ENCODE results near the gene POLDIP2. TPM values are rescaled to one million over a fixed set of nuclear protein-coding genes. Genes with fewer than 3 reads are reported as not detected.
A peak's percentile ranks its signal among the peaks of the same experiment; 100 is the strongest.

Gene POLDIP2
- total and polyA plus RNA-seq, 7 donors = 172 to 299 (median 196) TPM

DNA sequence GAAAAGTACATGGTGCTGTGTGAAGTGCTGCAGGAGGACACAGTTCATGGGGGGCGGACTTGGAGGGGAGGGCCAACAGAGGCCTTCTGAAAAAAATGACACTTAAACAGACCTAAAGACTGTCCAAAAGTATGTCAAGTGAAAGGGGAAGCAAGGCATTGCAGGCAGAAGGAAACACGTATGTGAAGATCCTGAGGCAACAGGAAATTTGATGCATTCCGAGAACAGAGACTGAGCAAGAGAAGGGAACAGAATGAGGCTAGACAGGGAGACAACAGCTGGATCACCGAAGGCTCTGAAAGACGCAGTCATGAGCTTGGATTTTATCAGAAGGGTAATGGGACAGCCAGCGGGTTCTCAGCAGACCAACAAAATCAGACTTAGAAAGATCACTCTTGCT, 23.2 kb downstream of the POLDIP2 start:
- no peak for DNase-seq
- Histone ChIP-seq H3K36me3 (ENCODE audit: insufficient read depth in 1 of 2, low read depth in 1 of 2) (peaks cover 0 to 36% of the 10 kb centered on the region in 2 donors), H3K4me3 (peak overlapping the region; percentile 86), H3K4me1 (peaks cover 29% of the 10 kb centered on the region), H3K27ac (peak overlapping the region; percentile 94), H3K9me3 (no peaks in the 10 kb centered on the region), H3K27me3 (ENCODE audit: insufficient read depth in 3 of 3, low read length in 2 of 3) (no peaks in the 10 kb centered on the region)
- intact Hi-C loops (cut with DNase I) = loop anchor here in 1 of 2 donors (2.0 kb wide), 1 partner anchor 15 kb away; the partner anchor contains the start of gene TMEM97
- ATAC-seq = no peak
- 46 to 54% (median 50%) methylated on average over 6 of the region's 6 CpGs for WGBS, 3 donors
- TF ChIP-seq, protein P1, sequence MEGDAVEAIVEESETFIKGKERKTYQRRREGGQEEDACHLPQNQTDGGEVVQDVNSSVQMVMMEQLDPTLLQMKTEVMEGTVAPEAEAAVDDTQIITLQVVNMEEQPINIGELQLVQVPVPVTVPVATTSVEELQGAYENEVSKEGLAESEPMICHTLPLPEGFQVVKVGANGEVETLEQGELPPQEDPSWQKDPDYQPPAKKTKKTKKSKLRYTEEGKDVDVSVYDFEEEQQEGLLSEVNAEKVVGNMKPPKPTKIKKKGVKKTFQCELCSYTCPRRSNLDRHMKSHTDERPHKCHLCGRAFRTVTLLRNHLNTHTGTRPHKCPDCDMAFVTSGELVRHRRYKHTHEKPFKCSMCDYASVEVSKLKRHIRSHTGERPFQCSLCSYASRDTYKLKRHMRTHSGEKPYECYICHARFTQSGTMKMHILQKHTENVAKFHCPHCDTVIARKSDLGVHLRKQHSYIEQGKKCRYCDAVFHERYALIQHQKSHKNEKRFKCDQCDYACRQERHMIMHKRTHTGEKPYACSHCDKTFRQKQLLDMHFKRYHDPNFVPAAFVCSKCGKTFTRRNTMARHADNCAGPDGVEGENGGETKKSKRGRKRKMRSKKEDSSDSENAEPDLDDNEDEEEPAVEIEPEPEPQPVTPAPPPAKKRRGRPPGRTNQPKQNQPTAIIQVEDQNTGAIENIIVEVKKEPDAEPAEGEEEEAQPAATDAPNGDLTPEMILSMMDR (IDR thresholded peaks at IDR 0.05) = no peak

DNA sequence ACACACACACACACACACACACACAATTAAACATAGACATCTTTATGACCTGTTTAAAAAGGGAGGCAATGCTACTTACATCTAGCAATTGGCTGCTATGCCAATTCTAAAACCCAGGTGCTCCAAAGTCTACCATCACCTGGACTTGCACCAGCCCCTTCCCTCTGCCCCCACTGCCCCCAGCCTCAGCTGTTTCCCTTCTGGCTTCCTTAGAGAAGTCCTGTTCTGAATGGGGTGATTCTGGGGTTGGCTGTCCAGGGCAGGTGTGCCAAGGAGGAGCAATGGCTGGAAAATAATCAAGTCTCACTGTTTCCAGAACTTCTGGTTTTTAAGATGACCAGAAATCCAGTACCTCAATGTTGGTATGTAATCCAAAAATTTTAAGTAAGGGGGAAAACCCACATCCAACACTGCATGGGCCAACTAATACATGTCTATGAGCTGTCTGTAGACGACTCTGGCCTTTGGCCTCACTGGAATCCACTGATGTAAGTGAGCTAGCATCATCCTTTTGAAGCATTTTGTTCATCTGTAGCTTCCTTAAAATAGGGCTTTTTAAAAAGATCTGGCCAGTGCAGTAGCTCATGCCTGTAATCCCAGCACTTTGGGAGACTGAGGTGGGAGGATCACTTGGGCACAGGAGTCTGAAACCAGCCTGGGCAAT, 24.1 kb downstream of the POLDIP2 start:
- Histone ChIP-seq H3K9me3 (no peaks in the 10 kb centered on the region), H3K4me3 (no peak overlapping the region), H3K27me3 (ENCODE audit: insufficient read depth in 3 of 3, low read length in 2 of 3) (no peaks in the 10 kb centered on the region), H3K36me3 (ENCODE audit: insufficient read depth in 1 of 2, low read depth in 1 of 2) (peaks cover 2 to 45% of the 10 kb centered on the region in 2 donors), H3K27ac (no peak overlapping the region), H3K4me1 (peaks cover 28% of the 10 kb centered on the region)
- DNase-seq (no peak), ATAC-seq (no peak)
- intact Hi-C loops (cut with DNase I) = no loop called here
- TF ChIP-seq, protein P1 (IDR thresholded peaks at IDR 0.05) = no peak
- 54 to 67% (median 55%) methylated on average over 1 of the region's 1 CpG for WGBS, 3 donors

DNA sequence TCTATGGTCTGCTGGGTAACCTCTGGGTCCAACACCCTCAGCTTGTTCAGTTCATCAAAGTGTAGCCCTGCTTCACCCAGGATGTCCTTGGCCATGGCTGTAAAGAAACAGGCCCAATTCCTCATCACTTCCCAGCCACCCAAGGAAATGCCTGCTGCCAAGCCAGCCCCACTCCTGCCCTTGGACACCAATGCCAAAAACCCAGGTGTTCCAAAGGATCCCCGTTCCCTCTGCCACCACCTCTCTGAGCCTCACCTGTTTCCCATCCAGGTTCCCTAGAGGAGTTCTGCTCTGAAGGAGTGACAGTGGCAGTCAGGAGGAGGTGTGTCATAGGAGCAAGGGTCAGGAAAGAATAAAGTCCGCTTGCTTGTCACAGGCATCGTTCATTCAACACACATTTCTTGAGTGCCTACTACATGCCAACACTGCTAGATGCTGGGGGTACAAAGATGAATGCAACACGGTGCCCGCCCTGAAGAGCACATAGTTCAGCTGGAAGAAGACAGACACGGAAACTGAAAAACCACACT, 25.4 kb downstream of the POLDIP2 start:
- Histone ChIP-seq H3K4me3 (no peak overlapping the region), H3K4me1 (peaks cover 17% of the 10 kb centered on the region), H3K27me3 (ENCODE audit: insufficient read depth in 3 of 3, low read length in 2 of 3) (no peaks in the 10 kb centered on the region), H3K27ac (no peak overlapping the region), H3K9me3 (no peaks in the 10 kb centered on the region), H3K36me3 (ENCODE audit: insufficient read depth in 1 of 2, low read depth in 1 of 2) (peaks cover 2 to 57% of the 10 kb centered on the region in 2 donors)
- DNase-seq (no peak), ATAC-seq (no peak)
- TF ChIP-seq, protein P1 (IDR thresholded peaks at IDR 0.05) = no peak
- intact Hi-C loops (cut with DNase I) = no loop called here
- WGBS, 3 donors = 87 to 91% (median 89%) methylated on average over 6 of the region's 6 CpGs

DNA sequence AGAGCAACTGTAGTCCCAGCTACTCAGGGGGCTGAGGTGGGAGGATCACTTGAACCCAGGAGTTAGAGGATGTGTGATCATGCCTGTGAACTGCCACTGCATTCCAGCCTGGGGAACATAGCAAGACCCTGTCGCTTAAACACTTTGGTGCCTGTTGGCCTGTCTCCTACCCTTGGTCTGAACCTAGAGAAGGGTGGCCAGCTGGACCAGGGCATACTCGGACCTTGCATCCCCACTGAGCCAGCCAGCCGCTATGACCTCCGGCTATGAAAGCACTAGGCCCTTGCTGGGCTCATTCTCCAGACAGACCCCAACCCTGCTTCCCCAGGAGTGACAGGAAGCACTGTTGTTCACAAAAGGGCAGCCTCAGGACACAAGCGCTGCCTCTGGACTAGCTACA, 26.7 kb downstream of the POLDIP2 start:
- H3K4me3 ChIP-seq = no peak overlapping the region
- no peaks in the 10 kb centered on the region for H3K27me3 ChIP-seq (ENCODE audit: insufficient read depth in 3 of 3, low read length in 2 of 3)
- H3K4me1 ChIP-seq = peaks cover 9% of the 10 kb centered on the region
- H3K9me3 ChIP-seq = no peaks in the 10 kb centered on the region
- DNase-seq = no peak
- H3K36me3 ChIP-seq (ENCODE audit: insufficient read depth in 1 of 2, low read depth in 1 of 2) = peaks cover 2 to 67% of the 10 kb centered on the region in 2 donors
- H3K27ac ChIP-seq = no peak overlapping the region
- no peak for ATAC-seq
- 89 to 93% (median 90%) methylated on average over 5 of the region's 5 CpGs for WGBS, 3 donors
- TF ChIP-seq, protein P1 (IDR thresholded peaks at IDR 0.05) = no peak
- intact Hi-C loops (cut with DNase I) = no loop called here

All from psoas muscle (tissue), 8 donors.